GM23338 (cell line): Measurements from ENCODE around the gene KDM4B. TPM values are rescaled to one million over a fixed set of nuclear protein-coding genes. Genes with fewer than 3 reads are reported as not detected.

Source experiments
- ATAC-seq: fragments of 200-7000 bp; cut with Tn5 transposase; 3 replicates; pipeline ENCODE4 v1.9.1; 2020
- DNase-seq: peaks from one replicate; pipeline ENCODE4 v3.0.0-alpha.2; 2015; ENCODE audit warnings: low spot score
- H2AFZ ChIP-seq: fragments of 200-600 bp; sonication (generic); 2 replicates; pipeline ENCODE4 v1.8.0; 2016; ENCODE audit warnings: antibody characterized with exemption, mild to moderate bottlenecking, moderate library complexity
- H3F3A ChIP-seq: fragments of 200-600 bp; sonication (generic); replicated peaks from 2 replicates; pipeline ENCODE4 v1.8.0; 2017; ENCODE audit warnings: antibody characterized with exemption, mixed run types, low read depth
- H3K27ac ChIP-seq: fragments of 200-600 bp; sonication (generic); 2 replicates; pipeline ENCODE4 v1.6.1; 2016; ENCODE audit warnings: low read depth
- H3K27me3 ChIP-seq: fragments of 200-600 bp; sonication (generic); 2 replicates; pipeline ENCODE4 v1.8.0; 2016; ENCODE audit warnings: mild to moderate bottlenecking, mixed run types, moderate library complexity; ENCODE audit not compliant: insufficient read depth
- H3K36me3 ChIP-seq: fragments of 200-600 bp; sonication (generic); 2 replicates; pipeline ENCODE4 v1.8.0; 2016; ENCODE audit warnings: mild to moderate bottlenecking; ENCODE audit not compliant: insufficient read depth
- H3K4me1 ChIP-seq: fragments of 200-600 bp; sonication (generic); 2 replicates; pipeline ENCODE4 v1.8.0; 2016; ENCODE audit warnings: mild to moderate bottlenecking, moderate library complexity; ENCODE audit not compliant: insufficient read depth
- H3K4me2 ChIP-seq: fragments of 200-600 bp; sonication (generic); 2 replicates; pipeline ENCODE4 v1.7.1; 2017; ENCODE audit warnings: mixed run types
- H3K4me3 ChIP-seq: fragments of 200-600 bp; sonication (generic); 2 replicates; pipeline ENCODE4 v1.6.1; 2016; ENCODE audit warnings: mixed run types
- H3K79me2 ChIP-seq: fragments of 200-600 bp; sonication (generic); replicated peaks from 2 replicates; pipeline ENCODE4 v1.8.0; 2017; ENCODE audit warnings: mild to moderate bottlenecking; ENCODE audit not compliant: insufficient read depth
- H3K9me2 ChIP-seq: fragments of 200-600 bp; sonication (generic); 2 replicates; pipeline ENCODE4 v1.8.0; 2017; ENCODE audit not compliant: insufficient read depth
- H4K20me1 ChIP-seq: fragments of 200-600 bp; sonication (generic); replicated peaks from 2 replicates; pipeline ENCODE4 v1.8.0; 2017; ENCODE audit warnings: mild to moderate bottlenecking; ENCODE audit not compliant: insufficient read depth
- H3K27ac Mint-ChIP-seq: 2 replicates; pipeline ENCODE4 v1.8.0; 2020; ENCODE audit warnings: inconsistent platforms, mild to moderate bottlenecking, moderate library complexity, mixed read lengths
- H3K27me3 Mint-ChIP-seq: 3 replicates; pipeline ENCODE4 v1.8.0; 2022; ENCODE audit warnings: low read depth, mild to moderate bottlenecking, moderate library complexity, mixed read lengths, inconsistent platforms; ENCODE audit not compliant: insufficient read depth, poor library complexity
- H3K36me3 Mint-ChIP-seq: 3 replicates; pipeline ENCODE4 v1.8.0; 2021; ENCODE audit warnings: low read depth, mild to moderate bottlenecking, inconsistent platforms, moderate library complexity, mixed read lengths
- H3K4me1 Mint-ChIP-seq: 3 replicates; pipeline ENCODE4 v1.8.0; 2020; ENCODE audit warnings: mild to moderate bottlenecking, inconsistent platforms, mixed read lengths
- H3K4me3 Mint-ChIP-seq: 3 replicates; pipeline ENCODE4 v1.8.0; 2021; ENCODE audit warnings: moderate library complexity, mild to moderate bottlenecking, inconsistent platforms, mixed read lengths
- H3K9me3 Mint-ChIP-seq: 3 replicates; pipeline ENCODE4 v1.8.0; 2020; ENCODE audit warnings: moderate library complexity, mild to moderate bottlenecking, inconsistent platforms, mixed read lengths
- CREB1 ChIP-seq: fragments of 250-450 bp; sonication (Bioruptor Pico); IDR thresholded peaks from 2 replicates; pipeline ENCODE4 v1.5.0; 2020; ENCODE audit warnings: low read depth, mild to moderate bottlenecking, moderate library complexity
- CTCF ChIP-seq, 2 experiments: fragments of 200-600 bp in 1 of 2; sonication (generic) in 1 of 2; conservative IDR thresholded peaks; 2 replicates each; pipeline versions ENCODE4 v1.5.1 to v1.6.1; 2016 to 2017; ENCODE audit warnings: antibody characterized with exemption in 2 of 2, low read depth in 2 of 2, mild to moderate bottlenecking in 2 of 2, moderate library complexity in 1 of 2
- EZH2phosphoT487 ChIP-seq: fragments of 200-600 bp; sonication (generic); IDR thresholded peaks from one replicate; pipeline ENCODE4 v1.8.1; 2018; ENCODE audit warnings: antibody characterized with exemption; ENCODE audit not compliant: unreplicated experiment
- ZNF331 ChIP-seq: fragments of 250-450 bp; sonication (Bioruptor Pico); IDR thresholded peaks from 2 replicates; pipeline ENCODE4 v1.5.0; 2020; ENCODE audit warnings: low read depth, mild to moderate bottlenecking, moderate library complexity
- ZNF462 ChIP-seq: fragments of 250-450 bp; sonication (Bioruptor Pico); IDR thresholded peaks from 2 replicates; pipeline ENCODE4 v1.5.0; 2020; ENCODE audit warnings: mild to moderate bottlenecking, moderate library complexity
- polyA plus RNA-seq: library from polyadenylated mRNA; unstranded; fragments of >200 nt; fragmentation: Nextera tagmentation; extraction: Ambion mirVana; gene quantifications from 2 replicates; pipeline ENCODE4 v1.2.1, GENCODE V29; 2016
- total RNA-seq: library from RNA; depleted of rRNA; stranded (reverse); fragments of >200 nt; shearing (Covaris generic); gene quantifications from 2 replicates; pipeline ENCODE4 v1.2.3, GENCODE V29; 2014

The KDM4B gene
- total and polyA plus RNA-seq, 2 experiments from 2014 or later, result 9.1 to 27.6 TPM

- H2AFZ ChIP-seq, result no peak overlapping the region
- H3K36me3 ChIP-seq, result no peaks in the 10 kb centered on the region
- no peaks in the 10 kb centered on the region for H3K79me2 ChIP-seq
- 0 out of 2 replicates have a peak overlapping the region, but pooled peaks have one; percentile 74 for H3K27ac ChIP-seq
- no peak overlapping the region for H3K4me2 ChIP-seq
- H3K4me1 ChIP-seq, result no peaks in the 10 kb centered on the region; the same call in 1 of the 2 replicates
- no peaks in the 10 kb centered on the region for H4K20me1 ChIP-seq
- TF ChIP-seq CTCF (conservative IDR thresholded peaks at IDR 0.05; ENCODE audit: low read depth in 2 of 2) (peak; percentile 38 to 70), CREB1 (CRISPR knock-in tag) (no peak), ZNF331 (CRISPR knock-in tag) (no peak), ZNF462 (CRISPR knock-in tag) (no peak), EZH2phosphoT487 (no peak)
- no peak overlapping the region for H3K4me3 ChIP-seq
- H3K27ac Mint-ChIP-seq, result no peak overlapping the region
- 0 out of 2 replicates have a peak, but pooled peaks cover 4% of the 10 kb centered on the region for H3F3A ChIP-seq
- no peaks in the 10 kb centered on the region for H3K27me3 ChIP-seq
- DNase-seq (peak; percentile 74), ATAC-seq (peak; percentile 63)
- peaks cover 8% of the 10 kb centered on the region for H3K36me3 Mint-ChIP-seq
- H3K4me1 Mint-ChIP-seq, result peaks cover 36% of the 10 kb centered on the region
- peaks cover 18% of the 10 kb centered on the region for H3K27me3 Mint-ChIP-seq
- no peaks in the 10 kb centered on the region for H3K9me3 Mint-ChIP-seq
- H3K4me3 Mint-ChIP-seq, result no peak overlapping the region; the same call in 2 of the 3 replicates
- no peaks in the 10 kb centered on the region for H3K9me2 ChIP-seq
These were observed 140.6 kb downstream of the KDM4B start for GRCh38 chr19:5109560-5109959.
